ENCODE data around the gene TLCD2. TPM values are rescaled to one million over a fixed set of nuclear protein-coding genes. Genes with fewer than 3 reads are reported as not detected.

TLCD2 gene
- 1 to 10 TPM in 1 of 2 donors, under 1 TPM in 1; 0.84 to 1.8 TPM for total RNA-seq
- polyA plus RNA-seq (2013, experiment 1 of 2) = 0.93 TPM
- 0.99 TPM for polyA plus RNA-seq (2013, experiment 2 of 2)
- long read RNA-seq, experiment 1 = 0 reads
- long read RNA-seq, experiment 2, partial matches to known transcripts = 0 of 1 reads
- long read RNA-seq, experiment 2, other reads (novel, unspliced or antisense) = 1 of 1 reads
- long read RNA-seq, experiment 3 = 0 reads
- long read RNA-seq, experiment 4 = 0 reads

DNA sequence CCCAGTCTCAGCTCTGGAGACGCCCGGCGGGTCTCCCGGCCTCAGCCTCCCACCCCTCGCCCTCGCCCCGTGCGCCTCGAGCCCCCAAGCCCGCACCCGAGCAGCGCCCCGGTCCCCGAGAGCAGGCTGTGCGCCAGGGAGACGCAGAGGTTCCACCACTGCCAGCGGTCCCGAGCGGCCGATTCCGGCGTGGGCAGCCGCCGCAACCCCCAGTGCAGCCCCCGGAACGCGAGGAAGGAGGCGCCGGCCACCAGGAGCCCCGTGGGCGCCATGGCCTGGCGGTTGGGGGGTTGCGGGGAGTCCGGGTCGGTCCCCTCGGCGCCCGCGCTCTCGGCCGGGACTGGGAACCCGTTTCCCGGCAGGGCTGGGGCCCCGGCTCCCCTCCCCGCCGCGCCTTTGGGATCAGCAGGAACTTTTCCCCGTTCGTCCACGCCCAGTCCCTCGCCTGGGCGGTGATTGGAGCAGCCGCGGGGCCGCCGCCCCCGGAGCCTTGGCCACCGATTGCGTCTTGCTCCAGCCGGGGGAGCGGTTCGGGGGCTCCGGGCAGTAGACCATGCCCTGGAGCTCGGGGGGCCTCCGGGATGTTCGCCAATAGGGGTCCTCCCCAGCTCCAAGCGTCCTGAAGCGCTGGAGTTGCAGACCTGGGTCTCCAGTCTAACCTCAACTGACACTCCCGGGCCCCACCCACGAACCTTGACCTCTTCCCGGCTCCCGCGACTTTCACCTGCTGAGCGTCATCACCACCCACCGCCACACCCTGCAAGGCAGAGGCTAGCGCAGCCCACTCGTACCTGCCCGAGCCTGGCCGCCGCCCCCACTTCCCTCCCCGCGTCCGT lies at the start of gene TLCD2:
TSS of gene TLCD2 (minus strand) at position 407 of the 836 bp plus-strand sequence. CDS start at position 272, 135 bp downstream.
- Histone ChIP-seq H3K4me1 (ENCODE audit: control insufficient read depth, insufficient read depth, low read length) (peaks cover 11% of the 10 kb centered on the region), H3K9me3 (ENCODE audit: control insufficient read depth, low read length) (no peaks in the 10 kb centered on the region), H3K27me3 (ENCODE audit: control insufficient read depth, insufficient read depth, low read length, poor library complexity, severe bottlenecking) (no peaks in the 10 kb centered on the region), H3K27ac (ENCODE audit: low read depth, low read length) (no peak within 1 kb of the TSS), H3K4me3 (ENCODE audit: low read length) (peak within 1 kb of the TSS; percentile 80), H3K36me3 (ENCODE audit: control insufficient read depth, insufficient read depth, low read length) (peaks cover 25% of the 10 kb centered on the region), H3K9ac (ENCODE audit: extremely low read depth, low read length, poor library complexity, severe bottlenecking) (peak within 1 kb of the TSS; percentile 25)
- 1 to 3% methylated on average over 35 to 83 of the region's 83 CpGs for WGBS, 2 experiments (ENCODE audit: insufficient coverage in 1 of 2, insufficient read length in 1 of 2)
- H3K4me1 Mint-ChIP-seq = peaks cover 16% of the 10 kb centered on the region
- peak within 1 kb of the TSS; percentile 66 for H3K4me3 Mint-ChIP-seq
- DNase-seq = peak; percentile 92
- TF ChIP-seq, protein P1, sequence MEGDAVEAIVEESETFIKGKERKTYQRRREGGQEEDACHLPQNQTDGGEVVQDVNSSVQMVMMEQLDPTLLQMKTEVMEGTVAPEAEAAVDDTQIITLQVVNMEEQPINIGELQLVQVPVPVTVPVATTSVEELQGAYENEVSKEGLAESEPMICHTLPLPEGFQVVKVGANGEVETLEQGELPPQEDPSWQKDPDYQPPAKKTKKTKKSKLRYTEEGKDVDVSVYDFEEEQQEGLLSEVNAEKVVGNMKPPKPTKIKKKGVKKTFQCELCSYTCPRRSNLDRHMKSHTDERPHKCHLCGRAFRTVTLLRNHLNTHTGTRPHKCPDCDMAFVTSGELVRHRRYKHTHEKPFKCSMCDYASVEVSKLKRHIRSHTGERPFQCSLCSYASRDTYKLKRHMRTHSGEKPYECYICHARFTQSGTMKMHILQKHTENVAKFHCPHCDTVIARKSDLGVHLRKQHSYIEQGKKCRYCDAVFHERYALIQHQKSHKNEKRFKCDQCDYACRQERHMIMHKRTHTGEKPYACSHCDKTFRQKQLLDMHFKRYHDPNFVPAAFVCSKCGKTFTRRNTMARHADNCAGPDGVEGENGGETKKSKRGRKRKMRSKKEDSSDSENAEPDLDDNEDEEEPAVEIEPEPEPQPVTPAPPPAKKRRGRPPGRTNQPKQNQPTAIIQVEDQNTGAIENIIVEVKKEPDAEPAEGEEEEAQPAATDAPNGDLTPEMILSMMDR (conservative IDR thresholded peaks at IDR 0.05) = no peak
- H3K27ac Mint-ChIP-seq = no peak within 1 kb of the TSS
- peaks cover 7% of the 10 kb centered on the region for H3K27me3 Mint-ChIP-seq (ENCODE audit: insufficient read depth)
- H3K36me3 Mint-ChIP-seq (ENCODE audit: low read depth) = peaks cover 15% of the 10 kb centered on the region
- H3K9me3 Mint-ChIP-seq = no peaks in the 10 kb centered on the region

- TF ChIP-seq, protein P1 (conservative IDR thresholded peaks at IDR 0.05) = no peak
These were observed 49.4 kb upstream of the TLCD2 start for GRCh38 chr17:1759529-1759928.

DNA sequence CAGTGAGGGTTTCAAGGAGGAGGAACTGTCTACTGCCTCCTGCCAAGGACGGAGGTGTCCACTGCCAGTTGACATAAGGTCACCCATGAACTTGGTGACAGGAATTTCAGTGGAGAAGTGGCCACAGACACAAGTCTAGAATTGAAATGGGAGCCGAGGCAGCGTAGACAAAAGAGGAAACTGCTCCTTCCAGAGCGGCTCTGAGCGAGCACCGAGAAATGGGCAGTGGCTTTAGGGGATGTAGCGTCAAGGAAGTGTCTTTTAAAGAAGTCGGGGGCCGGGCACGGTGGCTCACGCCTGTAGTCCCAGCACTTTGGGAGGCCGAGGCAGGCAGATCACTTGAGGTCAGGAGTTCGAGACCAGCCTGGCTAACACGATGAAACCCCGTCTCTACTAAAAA lies 48.6 kb upstream of the TLCD2 start:
- Histone ChIP-seq H3K9me3 (ENCODE audit: control insufficient read depth, low read length) (no peaks in the 10 kb centered on the region), H3K4me1 (ENCODE audit: control insufficient read depth, insufficient read depth, low read length) (peaks cover 20% of the 10 kb centered on the region), H3K27me3 (ENCODE audit: control insufficient read depth, insufficient read depth, low read length, poor library complexity, severe bottlenecking) (no peaks in the 10 kb centered on the region), H3K9ac (ENCODE audit: extremely low read depth, low read length, poor library complexity, severe bottlenecking) (no peak overlapping the region), H3K27ac (ENCODE audit: low read depth, low read length) (no peak overlapping the region), H3K36me3 (ENCODE audit: control insufficient read depth, insufficient read depth, low read length) (no peaks in the 10 kb centered on the region), H3K4me3 (ENCODE audit: low read length) (no peak overlapping the region)
- WGBS, 2 experiments (ENCODE audit: insufficient coverage in 1 of 2, insufficient read length in 1 of 2) = 92 to 93% methylated on average over 15 of the region's 15 CpGs
- H3K9me3 Mint-ChIP-seq = no peaks in the 10 kb centered on the region
- no peaks in the 10 kb centered on the region for H3K36me3 Mint-ChIP-seq (ENCODE audit: low read depth)
- TF ChIP-seq, protein P1 (conservative IDR thresholded peaks at IDR 0.05) = no peak
- H3K4me1 Mint-ChIP-seq = peaks cover 20% of the 10 kb centered on the region
- peak overlapping the region; percentile 0 for H3K27ac Mint-ChIP-seq
- H3K4me3 Mint-ChIP-seq = no peak overlapping the region
- no peak for DNase-seq
- H3K27me3 Mint-ChIP-seq (ENCODE audit: insufficient read depth) = peaks cover 3% of the 10 kb centered on the region

More at GRCh38 chr17:1759529-1759928, 49.4 kb upstream of the TLCD2 start:
- Histone ChIP-seq H3K9me3 (ENCODE audit: control insufficient read depth, low read length) (no peaks in the 10 kb centered on the region), H3K27me3 (ENCODE audit: control insufficient read depth, insufficient read depth, low read length, poor library complexity, severe bottlenecking) (no peaks in the 10 kb centered on the region), H3K9ac (ENCODE audit: extremely low read depth, low read length, poor library complexity, severe bottlenecking) (no peak overlapping the region), H3K4me3 (ENCODE audit: low read length) (no peak overlapping the region), H3K4me1 (ENCODE audit: control insufficient read depth, insufficient read depth, low read length) (peaks cover 21% of the 10 kb centered on the region), H3K36me3 (ENCODE audit: control insufficient read depth, insufficient read depth, low read length) (no peaks in the 10 kb centered on the region), H3K27ac (ENCODE audit: low read depth, low read length) (no peak overlapping the region)
- Mint-ChIP-seq H3K4me1 (peaks cover 23% of the 10 kb centered on the region), H3K36me3 (ENCODE audit: low read depth) (no peaks in the 10 kb centered on the region), H3K4me3 (no peak overlapping the region), H3K27ac (no peak overlapping the region), H3K27me3 (ENCODE audit: insufficient read depth) (peaks cover 2% of the 10 kb centered on the region), H3K9me3 (no peaks in the 10 kb centered on the region)
- WGBS, 2 experiments (ENCODE audit: insufficient coverage in 1 of 2, insufficient read length in 1 of 2) = 90% methylated on average over 4 of the region's 5 CpGs; no CpG with 5 or more reads in 1 of the 2 experiments
- DNase-seq = no peak

Measured in endodermal cell (in vitro differentiated cells).